Esophagus muscularis mucosa (tissue), 4 donors: ENCODE measurements around the gene TTC34. TPM values are rescaled to one million over a fixed set of nuclear protein-coding genes. Genes with fewer than 3 reads are reported as not detected.

Source experiments
- DNase-seq: peaks from one replicate; pipeline ENCODE4 v3.0.0-alpha.2; 2017; ENCODE audit errors: extremely low spot score
- H3K27ac ChIP-seq, 4 donors: fragments of 200-600 bp; sonication (generic); replicated peaks in 1 of 4; 1 replicate in 3 of 4; 2 replicates in 1 of 4; pipeline ENCODE4 v1.5.1; 2016 to 2019; ENCODE audit warnings: mild to moderate bottlenecking in 1 of 4
- H3K27me3 ChIP-seq, 4 donors: fragments of 200-600 bp; sonication (generic); one replicate each; pipeline versions ENCODE4 v1.5.1 to v1.6.0; 2016 to 2019
- H3K36me3 ChIP-seq, 4 donors: fragments of 200-600 bp; sonication (generic); one replicate each; pipeline ENCODE4 v1.5.1; 2016 to 2019
- H3K4me1 ChIP-seq, 4 donors: fragments of 200-600 bp; sonication (generic); one replicate each; pipeline ENCODE4 v1.5.1; 2016 to 2019
- H3K4me3 ChIP-seq, 4 donors: fragments of 200-600 bp; sonication (generic); 1 replicate in 2 of 4; 2 replicates in 2 of 4; pipeline ENCODE4 v1.5.1; 2016 to 2019; ENCODE audit warnings: mild to moderate bottlenecking in 4 of 4, moderate library complexity in 1 of 4
- H3K9me3 ChIP-seq, 4 donors: fragments of 200-600 bp; sonication (generic); 1 replicate in 3 of 4; 2 replicates in 1 of 4; pipeline ENCODE4 v1.5.1; 2016 to 2019
- CTCF ChIP-seq, 3 experiments: fragments of 200-600 bp in 2 of 3; fragments of 450-650 bp in 1 of 3; sonication (generic) in 2 of 3; IDR thresholded peaks; one replicate each; pipeline ENCODE4 v1.5.1; 2017 to 2019; ENCODE audit warnings: antibody characterized with exemption in 3 of 3, mild to moderate bottlenecking in 2 of 3, moderate library complexity in 1 of 3
- EP300 ChIP-seq: sonication (generic); formaldehyde crosslinking; IDR thresholded peaks from one replicate; pipeline ENCODE4 v1.6.1; 2017; ENCODE audit warnings: antibody characterized with exemption
- POLR2A ChIP-seq: fragments of 450-650 bp; IDR thresholded peaks from one replicate; pipeline ENCODE4 v1.6.1; 2017; ENCODE audit warnings: antibody characterized with exemption, moderate library complexity, mild to moderate bottlenecking, low read depth
- POLR2AphosphoS5 ChIP-seq, 2 donors: sonication (generic); formaldehyde crosslinking; IDR thresholded peaks; one replicate each; pipeline ENCODE4 v1.6.1; 2017; ENCODE audit warnings: antibody characterized with exemption in 2 of 2
- WGBS: methylation state at CpG from one replicate; pipeline ENCODE4 v1.1.5; 2018; 5-methylcytosine and 5-hydroxymethylcytosine counted together
- intact Hi-C: fragments of 100-400 bp; cut with DNase I; formaldehyde crosslinking; loops from one replicate; pipeline ENCODE4 v1.15.1; 2023
- total RNA-seq, 4 donors: library from RNA; depleted of rRNA; stranded (reverse); fragments of >200 nt; gene quantifications; one replicate each; pipeline versions ENCODE4 v1.1.0 to v1.2.1, GENCODE V29; 2016

TTC34 gene
- total RNA-seq, 4 donors from 2014 or later, result under 0.01 to 0.46 (median 0.10) TPM

DNA sequence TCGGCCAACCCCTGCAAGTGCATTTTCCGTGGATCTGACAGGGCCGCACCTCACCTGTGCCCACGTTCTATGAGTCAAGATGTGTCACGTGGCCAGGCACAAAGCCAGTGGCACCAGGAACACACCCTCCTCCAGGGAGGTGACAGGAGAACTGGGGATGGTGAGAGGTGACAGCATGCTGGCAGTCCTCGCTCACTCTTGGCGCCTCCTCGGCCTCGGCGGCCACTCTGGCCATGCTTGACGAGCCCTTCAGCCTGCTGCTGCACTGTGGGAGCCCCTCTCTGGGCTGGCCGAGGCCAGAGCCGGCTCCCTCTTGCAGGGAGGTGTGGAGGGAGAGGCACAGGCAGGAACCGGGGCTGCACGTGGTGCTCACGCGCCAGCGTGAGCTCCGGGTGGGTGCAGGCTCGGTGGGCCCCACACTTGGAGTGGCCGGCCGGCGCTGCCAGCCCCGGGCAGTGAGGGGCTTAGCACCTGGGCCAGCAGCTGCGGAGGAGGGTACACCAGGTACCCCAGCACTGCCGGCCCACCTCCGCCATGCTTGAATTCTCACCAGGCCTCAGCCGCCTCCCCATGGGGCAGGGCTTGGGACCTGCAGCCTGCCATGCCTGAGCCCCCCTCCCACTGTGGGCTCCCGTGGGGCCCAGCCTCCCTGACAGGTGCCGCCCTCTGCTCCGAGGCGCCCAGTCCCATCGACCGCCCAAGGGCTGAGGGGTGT lies 11.6 kb upstream of the TTC34 start:
- DNase-seq, result no peak
- Histone ChIP-seq H3K27ac (no peak overlapping the region), H3K36me3 (no peaks in the 10 kb centered on the region), H3K4me1 (no peaks in the 10 kb centered on the region), H3K9me3 (peaks cover 0 to 14% (median 13%) of the 10 kb centered on the region in 4 donors), H3K4me3 (no peak overlapping the region), H3K27me3 (peaks cover 0 to 75% (median 0%) of the 10 kb centered on the region in 4 donors)
- TF ChIP-seq CTCF (IDR thresholded peaks at IDR 0.05) (no peak), POLR2A (no peak), POLR2AphosphoS5 (IDR thresholded peaks at IDR 0.05) (no peak), EP300 (no peak)
- intact Hi-C loops, result no loop called here
- 98% methylated on average over 7 of the region's 34 CpGs for WGBS

DNA sequence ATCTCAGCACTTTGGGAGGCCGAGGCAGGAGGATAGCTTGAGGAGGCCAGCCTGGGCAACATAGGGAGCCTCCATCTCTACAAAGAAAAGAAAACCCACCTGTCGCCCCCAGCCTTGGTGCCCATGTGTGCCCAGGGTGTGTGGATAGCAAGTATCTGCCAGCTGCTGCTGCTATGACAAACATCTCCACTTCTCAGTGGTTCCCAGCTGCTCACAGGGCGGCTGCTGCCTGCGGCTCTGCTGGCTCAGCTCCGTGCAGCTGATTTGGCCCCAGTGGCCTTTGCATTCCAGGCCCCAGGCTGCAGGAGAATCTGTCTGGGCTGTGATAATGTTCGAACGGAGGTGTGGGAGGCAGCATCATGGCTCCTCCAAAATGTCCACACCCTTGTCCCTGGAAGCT lies 10.6 kb upstream of the TTC34 start:
- peaks cover 0 to 83% (median 0%) of the 10 kb centered on the region in 4 donors for H3K27me3 ChIP-seq
- no peaks in the 10 kb centered on the region for H3K4me1 ChIP-seq
- H3K27ac ChIP-seq, result no peak overlapping the region
- H3K36me3 ChIP-seq, result no peaks in the 10 kb centered on the region
- peaks cover 0 to 14% (median 13%) of the 10 kb centered on the region in 4 donors for H3K9me3 ChIP-seq
- 74% methylated on average over 7 of the region's 7 CpGs for WGBS
- no peak overlapping the region for H3K4me3 ChIP-seq
- intact Hi-C loops, result no loop called here
- DNase-seq, result no peak
- TF ChIP-seq EP300, result no peak
- TF ChIP-seq POLR2A, result no peak
- no peak for TF ChIP-seq CTCF (IDR thresholded peaks at IDR 0.05)
- no peak for TF ChIP-seq POLR2AphosphoS5 (IDR thresholded peaks at IDR 0.05)

DNA sequence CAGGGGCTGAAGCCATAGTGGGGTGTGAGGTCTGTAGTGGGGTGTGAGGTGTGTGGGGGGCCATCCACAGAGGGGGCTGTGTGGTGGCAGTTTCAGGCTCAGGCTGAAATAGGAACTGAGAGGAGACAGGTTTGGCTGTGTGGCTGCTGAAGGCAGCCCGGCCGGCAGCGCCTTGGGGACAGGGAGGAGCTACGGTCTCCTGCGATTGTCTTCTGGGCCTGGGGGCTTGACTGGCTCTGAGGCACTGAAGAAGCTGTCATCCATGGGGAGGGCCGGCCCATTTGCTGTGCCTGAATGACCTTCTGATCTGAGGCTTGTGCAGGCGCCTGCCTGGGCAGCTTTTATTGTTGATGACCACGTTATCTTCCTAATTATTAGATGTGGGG lies 10.0 kb upstream of the TTC34 start:
- intact Hi-C loops, result no loop called here
- H3K36me3 ChIP-seq, result no peaks in the 10 kb centered on the region
- no peaks in the 10 kb centered on the region for H3K4me1 ChIP-seq
- no peak for TF ChIP-seq CTCF (IDR thresholded peaks at IDR 0.05)
- TF ChIP-seq EP300, result no peak
- TF ChIP-seq POLR2AphosphoS5 (IDR thresholded peaks at IDR 0.05), result no peak
- no peak for TF ChIP-seq POLR2A
- H3K27me3 ChIP-seq, result peaks cover 0 to 85% (median 0%) of the 10 kb centered on the region in 4 donors
- peaks cover 0 to 14% (median 13%) of the 10 kb centered on the region in 4 donors for H3K9me3 ChIP-seq
- 63% methylated on average over 5 of the region's 8 CpGs for WGBS
- DNase-seq, result no peak
- no peak overlapping the region for H3K4me3 ChIP-seq
- H3K27ac ChIP-seq, result no peak overlapping the region

- Histone ChIP-seq H3K4me3 (no peak overlapping the region), H3K4me1 (no peaks in the 10 kb centered on the region), H3K27me3 (peaks cover 0 to 89% (median 0%) of the 10 kb centered on the region in 4 donors), H3K9me3 (peaks cover 0 to 14% (median 13%) of the 10 kb centered on the region in 4 donors), H3K27ac (no peak overlapping the region), H3K36me3 (no peaks in the 10 kb centered on the region)
- 69% methylated on average over 7 of the region's 9 CpGs for WGBS
- intact Hi-C loops, result no loop called here
- TF ChIP-seq EP300, result no peak
- no peak for TF ChIP-seq POLR2AphosphoS5 (IDR thresholded peaks at IDR 0.05)
- no peak for TF ChIP-seq CTCF (IDR thresholded peaks at IDR 0.05)
- no peak for TF ChIP-seq POLR2A
- DNase-seq, result no peak
Observed at GRCh38 chr1:2810899-2811532, 9.5 kb upstream of the TTC34 start.
